ENCODE measurements around the gene ABCC8.

GRCh38 chr11:17366495-17366894 lies 110.2 kb downstream of the ABCC8 start:
- TF ChIP-seq CTCF (conservative IDR thresholded peaks at IDR 0.05): no peak
- TF ChIP-seq EZH2 (IDR thresholded peaks at IDR 0.05; ENCODE audit: low read depth): no peak
